Mammary epithelial cell (primary cell): ENCODE data around the gene LDLRAD4.

Experiments
- CTCF ChIP-seq, 2 donors: IDR thresholded peaks in 1 of 2; conservative IDR thresholded peaks in 1 of 2; 2 replicates each; pipeline ENCODE4 v1.5.1; 2011 to 2012; ENCODE audit warnings: inconsistent platforms in 2 of 2, low read length in 2 of 2, mild to moderate bottlenecking in 2 of 2, control low read depth in 1 of 2, low read depth in 1 of 2; ENCODE audit not compliant: insufficient read depth in 1 of 2; ENCODE audit errors: extremely low read depth in 1 of 2
- EZH2 ChIP-seq: IDR thresholded peaks from 2 replicates; pipeline ENCODE4 v1.6.1; 2012; ENCODE audit warnings: low read length, inconsistent platforms, borderline replicate concordance

- TF ChIP-seq CTCF (conservative IDR thresholded peaks at IDR 0.05 in 1 of 2, IDR thresholded peaks at IDR 0.05 in 1 of 2; ENCODE audit: extremely low read depth in 1 of 2, insufficient read depth in 1 of 2, low read depth in 1 of 2, low read length in 2 of 2) (no peak), EZH2 (no peak)
Measured at GRCh38 chr18:13311193-13311592, 92.6 kb downstream of the LDLRAD4 start.
